ENCODE results near the gene PREP. TPM values are rescaled to one million over a fixed set of nuclear protein-coding genes. Genes with fewer than 3 reads are reported as not detected.

The PREP gene
- 10 to 100 TPM; 42.3 to 49.0 TPM for total RNA-seq

DNA sequence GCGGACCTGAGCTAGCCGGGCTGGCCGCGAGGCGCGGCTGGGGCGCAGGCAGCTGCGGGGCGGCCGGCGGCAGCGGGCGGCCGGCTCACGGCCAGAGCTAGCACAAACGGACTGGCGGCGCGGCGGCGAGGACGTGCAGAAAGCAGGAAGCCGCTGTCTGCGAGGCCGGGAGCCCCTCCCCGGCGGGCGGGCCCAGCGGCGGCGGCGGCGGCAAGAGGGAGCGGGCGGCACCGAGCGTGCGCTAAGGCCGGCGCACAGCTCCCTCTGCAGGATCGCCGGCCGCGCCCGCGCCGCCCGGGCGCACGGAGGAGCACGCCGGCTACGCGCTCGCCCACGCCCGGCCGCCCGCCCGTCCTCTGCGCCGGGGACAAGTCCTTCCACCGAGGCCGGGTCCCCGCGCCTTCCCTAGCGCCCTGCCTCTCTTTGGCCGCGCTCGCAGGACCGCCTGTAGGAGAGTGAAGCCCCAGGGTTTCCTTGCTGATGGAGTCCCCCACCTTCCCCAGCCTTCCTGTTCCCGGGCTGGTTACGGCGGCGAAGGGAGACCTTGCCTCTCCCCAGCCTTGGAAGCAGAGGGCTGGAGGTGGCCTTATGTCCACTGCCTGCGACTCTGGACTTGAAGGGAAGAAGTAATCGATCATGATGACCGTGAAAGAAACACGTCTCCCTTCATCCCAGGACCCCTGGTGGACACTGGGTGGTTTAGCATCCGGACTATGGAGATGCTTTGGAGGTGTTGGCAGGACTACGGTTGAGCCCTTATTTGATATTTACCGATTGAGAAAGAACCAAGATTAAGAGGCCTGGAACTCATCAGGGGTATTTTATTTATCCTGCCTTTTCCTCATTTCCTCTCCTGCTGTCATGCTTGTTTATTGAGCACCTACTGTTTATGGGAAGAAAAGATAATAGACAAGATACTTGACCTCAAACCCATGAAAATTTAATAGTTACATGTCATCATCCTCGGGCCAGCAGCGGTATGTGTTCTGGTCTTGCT lies at the start of gene PREP:
TSS of gene PREP (minus strand) at position 144 of the 997 bp plus-strand sequence. CDS start 191 bp downstream, outside the sequence.
- peaks cover 4% of the 10 kb centered on the region for H3K27me3 Mint-ChIP-seq
- ATAC-seq (peak; percentile 95), DNase-seq (peak; percentile 91)
- H3K4me1 Mint-ChIP-seq = peaks cover 59% of the 10 kb centered on the region
- CTCF ChIA-PET = interaction anchor here (0.6 to 2.0 kb wide), 17 partner anchors 9 to 964 kb away, joined by 3 to 6 read pairs (median 4); no protein-coding TSS in a partner anchor
- intact Hi-C loops (cut with DNase I, micrococcal nuclease) = loop anchor here (1.0 to 10.0 kb wide), 9 partner anchors 85 to 1224 kb away; partner anchors contain the start of genes ATG5 (in 1 of the 2), HACE1 (in 1 of the 2), QRSL1 (in 1 of the 2) and RTN4IP1 (in 1 of the 2)
- peak within 1 kb of the TSS; percentile 85 for H3K4me3 Mint-ChIP-seq
- POLR2A ChIA-PET = interaction anchor here (0.6 kb wide), 1 partner anchor 100 kb away, joined by 3 read pairs; no protein-coding TSS in a partner anchor
- peak within 1 kb of the TSS; percentile 86 for H3K27ac Mint-ChIP-seq
- no peaks in the 10 kb centered on the region for H3K9me3 Mint-ChIP-seq (ENCODE audit: low read depth)
- H3K36me3 Mint-ChIP-seq (ENCODE audit: low read depth) = peaks cover 3% of the 10 kb centered on the region

DNA sequence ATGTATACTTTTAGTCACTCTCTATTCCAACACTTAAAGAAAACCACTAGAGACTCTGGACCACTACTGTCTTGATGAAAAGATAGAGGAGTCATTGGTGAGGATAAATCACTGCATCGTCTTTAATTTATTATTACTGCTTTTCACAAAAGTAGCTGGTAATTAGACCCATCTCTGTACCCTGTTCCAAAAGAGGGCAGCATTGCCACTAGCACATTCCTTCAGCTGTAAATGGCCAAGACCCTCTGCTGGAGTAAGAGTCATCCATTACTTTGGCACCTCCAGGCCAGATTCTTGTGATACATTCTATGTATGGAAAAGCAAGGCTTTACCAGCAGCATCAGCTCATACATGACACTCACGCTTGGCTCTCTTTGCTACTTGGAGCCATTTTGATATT lies 49.5 kb upstream of the PREP start:
- CTCF ChIA-PET = interaction anchor here (0.8 kb wide), 1 partner anchor 431 kb away, joined by 8 read pairs; no protein-coding TSS in a partner anchor
- no peak for ATAC-seq

GRCh38 chr6:105449756-105450390 lies 47.0 kb upstream of the PREP start:
- H3K27me3 Mint-ChIP-seq = peaks cover 4% of the 10 kb centered on the region
- ATAC-seq (no peak), DNase-seq (no peak)
- POLR2A ChIA-PET = no interaction called here
- CTCF ChIA-PET = no interaction called here
- peaks cover 3% of the 10 kb centered on the region for H3K36me3 Mint-ChIP-seq (ENCODE audit: low read depth)
- H3K9me3 Mint-ChIP-seq (ENCODE audit: low read depth) = no peaks in the 10 kb centered on the region
- no peak overlapping the region for H3K27ac Mint-ChIP-seq
- peaks cover 10% of the 10 kb centered on the region for H3K4me1 Mint-ChIP-seq
- no peak overlapping the region for H3K4me3 Mint-ChIP-seq
- intact Hi-C loops (cut with DNase I, micrococcal nuclease) = no loop called here

More for the DNA sequence above, 49.5 kb upstream of the PREP start:
- Mint-ChIP-seq H3K4me1 (peaks cover 10% of the 10 kb centered on the region), H3K4me3 (no peak overlapping the region), H3K9me3 (ENCODE audit: low read depth) (no peaks in the 10 kb centered on the region), H3K36me3 (ENCODE audit: low read depth) (peaks cover 3% of the 10 kb centered on the region), H3K27ac (no peak overlapping the region), H3K27me3 (peaks cover 10% of the 10 kb centered on the region)
- POLR2A ChIA-PET = no interaction called here
- no peak for DNase-seq
- intact Hi-C loops (cut with DNase I, micrococcal nuclease) = no loop called here

- ChIA-PET CTCF (interaction anchor here (0.8 kb wide), 2 partner anchors 13 to 358 kb away, joined by 3 read pairs; no protein-coding TSS in a partner anchor), POLR2A (no interaction called here)
- Mint-ChIP-seq H3K9me3 (ENCODE audit: low read depth) (no peaks in the 10 kb centered on the region), H3K27ac (no peak overlapping the region), H3K36me3 (ENCODE audit: low read depth) (no peaks in the 10 kb centered on the region), H3K4me1 (no peaks in the 10 kb centered on the region), H3K27me3 (no peaks in the 10 kb centered on the region), H3K4me3 (no peak overlapping the region)
- no peak for ATAC-seq
- intact Hi-C loops (cut with DNase I, micrococcal nuclease) = no loop called here
- no peak for DNase-seq
Observed at GRCh38 chr6:105445481-105445880, 42.6 kb upstream of the PREP start.

DNA sequence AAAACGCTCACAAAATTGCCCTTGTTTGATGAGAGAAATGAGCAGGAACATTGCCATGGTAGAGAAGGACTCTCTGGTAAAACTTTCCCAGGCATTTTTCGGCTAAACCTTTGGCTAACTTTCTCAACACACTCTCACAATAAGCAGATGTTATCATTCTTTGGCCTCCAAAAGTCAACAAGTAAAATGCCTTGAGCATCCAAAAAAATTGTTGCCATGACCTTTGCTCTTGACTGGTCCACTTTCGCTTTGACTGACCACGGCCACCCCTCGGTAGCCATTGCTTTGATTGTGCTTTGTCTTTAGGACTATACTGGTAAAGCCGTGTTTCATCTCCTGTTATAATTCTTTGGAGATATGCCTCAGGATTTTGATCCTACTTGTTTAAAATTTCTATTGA lies 41.1 kb upstream of the PREP start:
- Mint-ChIP-seq H3K4me3 (no peak overlapping the region), H3K27ac (no peak overlapping the region), H3K36me3 (ENCODE audit: low read depth) (no peaks in the 10 kb centered on the region), H3K27me3 (peaks cover 1% of the 10 kb centered on the region), H3K4me1 (no peaks in the 10 kb centered on the region), H3K9me3 (ENCODE audit: low read depth) (no peaks in the 10 kb centered on the region)
- DNase-seq (no peak), ATAC-seq (no peak)
- ChIA-PET CTCF (no interaction called here), POLR2A (no interaction called here)
- intact Hi-C loops (cut with DNase I, micrococcal nuclease) = no loop called here

- Mint-ChIP-seq H3K27me3 (peaks cover 4% of the 10 kb centered on the region), H3K9me3 (ENCODE audit: low read depth) (no peaks in the 10 kb centered on the region), H3K4me1 (no peaks in the 10 kb centered on the region), H3K4me3 (no peak overlapping the region), H3K36me3 (ENCODE audit: low read depth) (no peaks in the 10 kb centered on the region), H3K27ac (no peak overlapping the region)
- ATAC-seq = no peak
- intact Hi-C loops (cut with DNase I, micrococcal nuclease) = no loop called here
- ChIA-PET POLR2A (no interaction called here), CTCF (interaction anchor here (0.7 to 1.3 kb wide), 3 partner anchors 11 to 1859 kb away, joined by 3 read pairs; no protein-coding TSS in a partner anchor)
- DNase-seq = no peak
Observed at GRCh38 chr6:105442369-105442768, 39.5 kb upstream of the PREP start.

DNA sequence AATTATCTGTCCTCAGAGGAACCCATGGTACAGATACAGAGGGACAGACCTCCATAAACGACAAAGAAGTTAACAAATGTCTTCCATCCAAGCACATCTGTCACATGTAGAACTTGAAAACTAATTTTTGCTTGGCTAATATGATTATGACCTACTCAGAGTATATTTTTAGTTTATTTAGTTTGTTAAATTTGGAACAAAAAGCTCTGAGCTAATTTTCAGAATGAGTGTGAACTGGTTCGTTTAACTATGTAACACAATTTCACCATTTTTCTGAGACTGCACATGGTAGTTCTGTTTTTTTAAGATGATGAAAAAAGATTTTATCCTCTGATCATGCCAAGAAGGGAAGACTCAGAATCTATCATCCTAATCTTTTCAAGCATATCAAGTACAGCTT lies 34.4 kb upstream of the PREP start:
- H3K27me3 Mint-ChIP-seq = peaks cover 13% of the 10 kb centered on the region

GRCh38 chr6:105433723-105434122 lies 30.8 kb upstream of the PREP start:
- Mint-ChIP-seq H3K4me1 (no peaks in the 10 kb centered on the region), H3K27ac (no peak overlapping the region), H3K27me3 (peaks cover 10% of the 10 kb centered on the region), H3K9me3 (ENCODE audit: low read depth) (no peaks in the 10 kb centered on the region), H3K4me3 (no peak overlapping the region), H3K36me3 (ENCODE audit: low read depth) (no peaks in the 10 kb centered on the region)
- ATAC-seq = no peak
- no peak for DNase-seq
- intact Hi-C loops (cut with DNase I, micrococcal nuclease) = loop anchor here (5.0 kb wide), 2 partner anchors 299 to 789 kb away; no protein-coding TSS in a partner anchor
- POLR2A ChIA-PET = no interaction called here
- CTCF ChIA-PET = interaction anchor here (0.6 to 1.0 kb wide), 2 partner anchors 31 to 338 kb away, joined by 3 to 4 read pairs; partner anchors contain the start of gene PREP

More for the DNA sequence above, 34.4 kb upstream of the PREP start:
- intact Hi-C loops (cut with DNase I, micrococcal nuclease) = no loop called here
- ChIA-PET CTCF (interaction anchor here (0.6 kb wide), 1 partner anchor 902 kb away, joined by 3 read pairs; no protein-coding TSS in a partner anchor), POLR2A (no interaction called here)
- Mint-ChIP-seq H3K4me3 (no peak overlapping the region), H3K27ac (no peak overlapping the region), H3K36me3 (ENCODE audit: low read depth) (no peaks in the 10 kb centered on the region), H3K4me1 (no peaks in the 10 kb centered on the region), H3K9me3 (ENCODE audit: low read depth) (no peaks in the 10 kb centered on the region)
- DNase-seq (no peak), ATAC-seq (no peak)

DNA sequence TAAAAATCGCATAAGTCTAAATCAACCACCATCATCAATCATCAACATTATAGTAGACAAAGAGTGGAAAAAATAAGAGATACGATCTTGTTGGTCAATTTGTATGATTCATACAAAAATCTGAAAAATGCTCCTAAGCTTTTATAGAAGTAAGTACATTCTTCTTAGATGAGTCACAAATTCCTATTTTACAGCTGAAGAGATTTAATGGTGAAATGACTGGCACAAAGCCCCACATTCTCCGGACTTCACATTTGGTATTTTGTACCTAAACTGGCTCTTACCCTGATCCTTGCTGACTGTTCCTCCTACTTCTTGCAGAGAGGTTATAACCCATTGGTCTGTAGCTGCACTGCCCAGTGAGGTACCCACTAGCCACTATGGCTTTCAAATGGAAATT lies 29.9 kb upstream of the PREP start:
- Mint-ChIP-seq H3K27me3 (peaks cover 10% of the 10 kb centered on the region), H3K27ac (no peak overlapping the region), H3K4me3 (no peak overlapping the region), H3K9me3 (ENCODE audit: low read depth) (no peaks in the 10 kb centered on the region), H3K4me1 (no peaks in the 10 kb centered on the region), H3K36me3 (ENCODE audit: low read depth) (no peaks in the 10 kb centered on the region)
- ATAC-seq (no peak), DNase-seq (no peak)
- intact Hi-C loops (cut with DNase I, micrococcal nuclease) = loop anchor here (5.0 kb wide), 2 partner anchors 300 to 790 kb away; no protein-coding TSS in a partner anchor
- ChIA-PET CTCF (interaction anchor here (1.0 to 2.5 kb wide), 7 partner anchors 12 to 790 kb away, joined by 3 to 16 read pairs (median 6); partner anchors contain the start of gene PREP), POLR2A (no interaction called here)

DNA sequence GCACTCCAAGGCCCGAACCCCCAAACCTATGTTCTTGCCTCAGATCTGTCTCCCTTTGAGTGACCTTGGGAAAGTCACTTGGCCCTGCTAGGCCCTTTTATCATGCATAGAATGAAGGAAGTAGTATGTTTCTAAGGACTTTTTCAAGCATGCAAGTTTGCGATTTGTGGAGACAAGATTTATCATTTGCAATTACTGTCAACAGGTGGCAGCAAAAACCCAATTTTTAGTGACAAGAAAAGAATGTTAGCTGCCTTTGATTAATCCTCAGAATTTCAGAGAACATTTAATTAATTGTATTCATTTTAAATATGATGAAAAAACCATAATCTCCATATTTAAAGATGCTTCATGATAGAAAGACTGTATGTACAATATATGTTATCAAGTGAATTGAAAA lies 28.3 kb upstream of the PREP start:
- POLR2A ChIA-PET = no interaction called here
- no peaks in the 10 kb centered on the region for H3K4me1 Mint-ChIP-seq
- H3K36me3 Mint-ChIP-seq (ENCODE audit: low read depth) = no peaks in the 10 kb centered on the region
- DNase-seq (no peak), ATAC-seq (no peak)
- H3K4me3 Mint-ChIP-seq = no peak overlapping the region
- no peak overlapping the region for H3K27ac Mint-ChIP-seq
- CTCF ChIA-PET = interaction anchor here (0.5 to 2.9 kb wide), 30 partner anchors 8 to 1090 kb away, joined by 3 to 16 read pairs (median 4); partner anchors contain the start of gene PREP
- intact Hi-C loops (cut with DNase I, micrococcal nuclease) = loop anchor here (1.0 to 5.0 kb wide), 4 partner anchors 301 to 870 kb away; no protein-coding TSS in a partner anchor
- peaks cover 6% of the 10 kb centered on the region for H3K27me3 Mint-ChIP-seq
- no peaks in the 10 kb centered on the region for H3K9me3 Mint-ChIP-seq (ENCODE audit: low read depth)

DNA sequence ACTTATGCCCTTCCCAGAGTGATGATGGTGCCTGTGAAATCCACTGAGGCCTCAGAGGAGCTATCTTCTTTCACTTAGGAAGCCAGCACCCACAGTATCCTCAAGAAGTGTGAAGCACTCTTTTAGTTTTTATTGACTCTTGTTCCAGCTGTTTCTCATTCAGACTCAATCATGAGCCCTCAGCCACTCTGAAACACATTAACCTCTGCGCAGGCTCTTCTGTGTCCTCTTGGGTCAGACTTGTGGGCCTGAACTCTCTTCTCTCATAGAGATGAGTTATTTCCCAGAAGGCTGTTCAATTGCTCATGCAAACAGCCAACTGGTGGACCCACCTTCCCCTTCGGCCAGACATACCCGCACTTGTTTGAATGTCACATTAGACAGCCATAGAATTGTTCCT lies 27.8 kb upstream of the PREP start:
- no peak overlapping the region for H3K27ac Mint-ChIP-seq
- no peak for DNase-seq
- CTCF ChIA-PET = interaction anchor here (0.5 to 2.9 kb wide), 10 partner anchors 9 to 1091 kb away, joined by 3 to 16 read pairs (median 6); no protein-coding TSS in a partner anchor
- H3K4me3 Mint-ChIP-seq = no peak overlapping the region
- no peaks in the 10 kb centered on the region for H3K36me3 Mint-ChIP-seq (ENCODE audit: low read depth)
- no peaks in the 10 kb centered on the region for H3K4me1 Mint-ChIP-seq
- ATAC-seq = no peak
- H3K9me3 Mint-ChIP-seq (ENCODE audit: low read depth) = no peaks in the 10 kb centered on the region
- intact Hi-C loops (cut with DNase I, micrococcal nuclease) = loop anchor here (1.0 to 5.0 kb wide), 4 partner anchors 302 to 870 kb away; no protein-coding TSS in a partner anchor
- peaks cover 3% of the 10 kb centered on the region for H3K27me3 Mint-ChIP-seq
- POLR2A ChIA-PET = no interaction called here
